Endothelial cell (in vitro differentiated cells): ENCODE results near the gene CAPNS1. TPM values are rescaled to one million over a fixed set of nuclear protein-coding genes. Genes with fewer than 3 reads are reported as not detected.

Experiments
- DNase-seq: peaks from one replicate; pipeline ENCODE4 v3.0.0; 2021; ENCODE audit warnings: low spot score
- H3K27ac Mint-ChIP-seq: one replicate; pipeline ENCODE4 v1.8.0; 2021; ENCODE audit warnings: mixed read lengths, inconsistent platforms; ENCODE audit not compliant: unreplicated experiment
- H3K27me3 Mint-ChIP-seq: one replicate; pipeline ENCODE4 v1.8.0; 2021; ENCODE audit warnings: mild to moderate bottlenecking, moderate library complexity, mixed read lengths, inconsistent platforms; ENCODE audit not compliant: unreplicated experiment
- H3K36me3 Mint-ChIP-seq: one replicate; pipeline ENCODE4 v1.8.0; 2021; ENCODE audit warnings: mild to moderate bottlenecking, low read depth, mixed read lengths, inconsistent platforms; ENCODE audit not compliant: unreplicated experiment
- H3K4me1 Mint-ChIP-seq: one replicate; pipeline ENCODE4 v1.8.0; 2021; ENCODE audit warnings: mild to moderate bottlenecking, mixed read lengths, inconsistent platforms; ENCODE audit not compliant: unreplicated experiment
- H3K4me3 Mint-ChIP-seq: one replicate; pipeline ENCODE4 v1.8.0; 2021; ENCODE audit warnings: mild to moderate bottlenecking, mixed read lengths, inconsistent platforms; ENCODE audit not compliant: unreplicated experiment
- H3K9me3 Mint-ChIP-seq: one replicate; pipeline ENCODE4 v1.8.0; 2021; ENCODE audit warnings: mixed read lengths, inconsistent platforms; ENCODE audit not compliant: unreplicated experiment
- total RNA-seq: library from RNA; stranded (reverse); fragmentation: NEBNext Ultra II Directional; extraction: Animal tissue kit (Norgen Biotek cat#: 25700); gene quantifications from one replicate; pipeline ENCODE4 v1.2.1, GENCODE V29; 2021; ENCODE audit not compliant: unreplicated experiment
- TF ChIP-seq, protein P1 (sequence below): fragments of 200-600 bp; sonication (generic); IDR thresholded peaks from one replicate; pipeline ENCODE4 v1.5.0; 2021; ENCODE audit warnings: antibody characterized with exemption; ENCODE audit not compliant: unreplicated experiment

CAPNS1 gene
- total RNA-seq, 1 donor from 2014 or later = 901 TPM

GRCh38 chr19:36110487-36111199 is 29.2 kb upstream of the CAPNS1 start, which contains the start of gene OVOL3:
TSS of gene OVOL3 (plus strand) at chr19:36111143. CDS start at chr19:36111203, 60 bp downstream.
- H3K9me3 Mint-ChIP-seq = no peaks in the 10 kb centered on the region
- DNase-seq = no peak
- H3K4me1 Mint-ChIP-seq = peaks cover 12% of the 10 kb centered on the region
- no peak within 1 kb of the TSS for H3K27ac Mint-ChIP-seq
- TF ChIP-seq, protein P1, sequence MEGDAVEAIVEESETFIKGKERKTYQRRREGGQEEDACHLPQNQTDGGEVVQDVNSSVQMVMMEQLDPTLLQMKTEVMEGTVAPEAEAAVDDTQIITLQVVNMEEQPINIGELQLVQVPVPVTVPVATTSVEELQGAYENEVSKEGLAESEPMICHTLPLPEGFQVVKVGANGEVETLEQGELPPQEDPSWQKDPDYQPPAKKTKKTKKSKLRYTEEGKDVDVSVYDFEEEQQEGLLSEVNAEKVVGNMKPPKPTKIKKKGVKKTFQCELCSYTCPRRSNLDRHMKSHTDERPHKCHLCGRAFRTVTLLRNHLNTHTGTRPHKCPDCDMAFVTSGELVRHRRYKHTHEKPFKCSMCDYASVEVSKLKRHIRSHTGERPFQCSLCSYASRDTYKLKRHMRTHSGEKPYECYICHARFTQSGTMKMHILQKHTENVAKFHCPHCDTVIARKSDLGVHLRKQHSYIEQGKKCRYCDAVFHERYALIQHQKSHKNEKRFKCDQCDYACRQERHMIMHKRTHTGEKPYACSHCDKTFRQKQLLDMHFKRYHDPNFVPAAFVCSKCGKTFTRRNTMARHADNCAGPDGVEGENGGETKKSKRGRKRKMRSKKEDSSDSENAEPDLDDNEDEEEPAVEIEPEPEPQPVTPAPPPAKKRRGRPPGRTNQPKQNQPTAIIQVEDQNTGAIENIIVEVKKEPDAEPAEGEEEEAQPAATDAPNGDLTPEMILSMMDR = no peak
- H3K36me3 Mint-ChIP-seq = peaks cover 5% of the 10 kb centered on the region
- H3K27me3 Mint-ChIP-seq = peaks cover 12% of the 10 kb centered on the region
- H3K4me3 Mint-ChIP-seq = no peak within 1 kb of the TSS

DNA sequence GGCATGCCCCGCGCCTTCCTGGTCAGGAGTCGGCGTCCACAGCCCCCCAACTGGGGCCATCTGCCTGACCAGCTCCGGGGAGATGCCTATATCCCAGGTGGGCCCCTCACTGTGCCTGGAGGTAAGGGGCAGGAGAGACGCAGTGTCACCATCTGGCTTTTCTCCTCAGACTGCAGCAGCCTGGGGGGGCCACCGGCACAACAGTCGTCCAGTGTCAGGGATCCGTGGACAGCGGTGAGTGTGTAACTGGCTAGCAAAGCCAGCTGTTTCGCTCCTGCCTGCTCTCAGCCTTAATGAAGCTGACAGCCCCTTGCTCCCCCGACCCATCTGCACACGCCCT is 28.7 kb upstream of the CAPNS1 start:
- no peak for DNase-seq
- H3K9me3 Mint-ChIP-seq = no peaks in the 10 kb centered on the region
- H3K4me3 Mint-ChIP-seq = no peak overlapping the region
- H3K4me1 Mint-ChIP-seq = peaks cover 14% of the 10 kb centered on the region
- TF ChIP-seq, protein P1 = no peak
- H3K27ac Mint-ChIP-seq = no peak overlapping the region
- peaks cover 16% of the 10 kb centered on the region for H3K27me3 Mint-ChIP-seq
- H3K36me3 Mint-ChIP-seq = peaks cover 7% of the 10 kb centered on the region

DNA sequence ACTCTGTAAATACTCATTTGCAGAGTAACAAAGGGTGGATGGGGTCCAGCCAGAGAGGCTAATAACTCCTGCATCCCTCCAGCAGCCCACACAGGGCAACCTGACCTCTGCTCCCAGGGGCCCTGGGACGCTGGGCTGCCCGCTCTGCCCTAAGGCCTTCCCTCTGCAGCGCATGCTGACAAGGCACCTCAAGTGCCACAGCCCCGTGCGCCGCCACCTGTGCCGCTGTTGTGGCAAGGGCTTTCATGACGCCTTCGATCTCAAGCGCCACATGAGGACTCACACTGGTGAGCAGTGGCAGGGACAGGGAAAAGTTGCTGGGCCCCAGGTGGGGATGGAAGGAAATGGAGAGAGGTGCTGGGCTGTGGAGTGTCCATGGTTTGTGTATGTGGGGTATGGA is 27.2 kb upstream of the CAPNS1 start:
- Mint-ChIP-seq H3K4me3 (peak overlapping the region; percentile 83), H3K27ac (peak overlapping the region; percentile 41), H3K27me3 (peaks cover 25% of the 10 kb centered on the region), H3K9me3 (no peaks in the 10 kb centered on the region), H3K36me3 (peaks cover 14% of the 10 kb centered on the region), H3K4me1 (peaks cover 21% of the 10 kb centered on the region)
- TF ChIP-seq, protein P1 = no peak
- no peak for DNase-seq

DNA sequence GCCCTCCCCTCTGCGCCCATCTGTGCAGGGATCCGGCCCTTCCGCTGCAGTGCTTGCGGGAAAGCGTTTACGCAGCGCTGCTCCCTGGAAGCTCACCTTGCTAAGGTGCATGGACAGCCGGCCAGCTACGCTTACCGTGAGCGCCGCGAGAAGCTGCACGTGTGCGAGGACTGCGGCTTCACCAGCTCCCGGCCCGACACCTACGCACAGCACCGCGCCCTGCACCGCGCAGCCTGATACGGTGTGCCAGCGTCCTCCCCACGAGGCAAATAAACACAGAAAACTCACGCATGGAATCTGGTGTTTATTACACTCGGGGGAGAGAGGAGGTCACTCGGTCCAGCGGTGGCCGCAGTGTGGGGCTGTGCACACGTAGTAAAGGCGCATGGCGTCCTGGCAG is 26.4 kb upstream of the CAPNS1 start:
- Mint-ChIP-seq H3K36me3 (peaks cover 19% of the 10 kb centered on the region), H3K4me3 (peak overlapping the region; percentile 98), H3K27ac (peak overlapping the region; percentile 30), H3K27me3 (peaks cover 28% of the 10 kb centered on the region), H3K4me1 (peaks cover 21% of the 10 kb centered on the region), H3K9me3 (no peaks in the 10 kb centered on the region)
- TF ChIP-seq, protein P1 = no peak
- no peak for DNase-seq

DNA sequence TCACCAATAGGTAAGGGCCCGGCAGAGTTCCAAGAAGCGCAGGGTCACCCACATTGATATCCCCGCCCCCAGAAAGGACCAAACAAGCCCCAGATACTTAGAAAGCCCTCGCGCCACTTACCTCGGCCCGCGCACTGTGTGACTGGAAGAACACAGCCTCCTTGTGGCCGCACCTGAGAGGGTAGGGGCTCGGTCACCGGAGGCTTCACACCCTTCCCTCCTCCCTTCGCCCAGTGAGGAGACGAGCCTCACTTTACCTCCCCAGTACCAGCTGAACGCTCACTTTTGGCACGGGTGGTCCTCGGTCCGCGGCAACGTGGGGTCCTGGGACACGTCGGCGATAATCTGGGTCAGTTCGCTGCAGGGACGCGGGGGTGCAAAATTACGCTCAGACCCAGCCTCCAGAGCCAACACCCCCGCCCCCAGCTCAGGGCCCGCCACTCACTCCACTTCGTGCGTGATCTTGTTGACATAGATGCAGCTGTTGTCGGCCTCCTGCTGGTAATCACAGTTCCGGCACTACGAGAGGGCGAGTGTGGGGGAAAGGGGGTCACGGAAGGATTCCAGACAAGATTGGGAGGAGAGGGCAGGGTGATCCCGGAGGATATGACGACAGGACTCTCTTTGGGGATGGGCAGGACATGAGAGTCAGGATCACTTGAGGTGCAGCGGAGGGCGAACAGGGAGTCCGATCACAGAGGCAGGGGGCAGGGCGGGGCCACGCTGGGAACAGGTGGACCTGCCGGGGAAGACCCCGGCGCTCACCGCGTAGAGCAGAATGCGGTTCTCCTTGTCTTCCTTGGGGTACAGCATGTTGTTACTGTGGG is 25.8 kb upstream of the CAPNS1 start:
- peak overlapping the region; percentile 98 for H3K4me3 Mint-ChIP-seq
- peaks cover 28% of the 10 kb centered on the region for H3K27me3 Mint-ChIP-seq
- peaks cover 19% of the 10 kb centered on the region for H3K36me3 Mint-ChIP-seq
- H3K27ac Mint-ChIP-seq = peak overlapping the region; percentile 88
- DNase-seq = peak; percentile 9
- TF ChIP-seq, protein P1 = no peak
- H3K9me3 Mint-ChIP-seq = no peaks in the 10 kb centered on the region
- H3K4me1 Mint-ChIP-seq = peaks cover 21% of the 10 kb centered on the region
